ENCODE results near the gene MTARC1. TPM values are rescaled to one million over a fixed set of nuclear protein-coding genes. Genes with fewer than 3 reads are reported as not detected.

MTARC1 gene
- total and polyA plus RNA-seq, 9 of the 15 experiments (the other 6 are each of a cell fraction or from before 2014, with no cell fraction given), result 0.07 to 0.14 (median 0.11) TPM; not detected in 6

DNA sequence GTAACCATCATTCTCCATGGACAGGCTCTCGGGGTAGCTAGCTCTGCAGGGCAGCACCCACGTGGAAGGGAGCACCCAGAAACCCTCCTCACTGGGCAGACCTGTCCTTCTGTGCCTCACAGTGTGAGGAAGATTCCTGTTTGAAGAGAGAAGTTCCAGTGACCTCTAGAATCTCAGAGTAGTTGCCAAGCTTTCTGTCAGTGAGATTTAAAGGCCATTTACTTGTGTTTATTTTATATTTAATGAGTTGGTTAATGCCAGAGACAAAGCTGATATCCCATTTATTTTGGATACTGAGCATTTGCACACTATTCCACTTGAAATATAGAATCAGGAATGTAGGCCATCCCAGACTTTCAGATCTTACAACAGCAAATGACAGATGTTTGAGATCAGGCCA lies 28.7 kb downstream of the MTARC1 start:
- no peak overlapping the region for H3K4me2 ChIP-seq (ENCODE audit: insufficient read depth, low read length)
- TF ChIP-seq, protein P1, sequence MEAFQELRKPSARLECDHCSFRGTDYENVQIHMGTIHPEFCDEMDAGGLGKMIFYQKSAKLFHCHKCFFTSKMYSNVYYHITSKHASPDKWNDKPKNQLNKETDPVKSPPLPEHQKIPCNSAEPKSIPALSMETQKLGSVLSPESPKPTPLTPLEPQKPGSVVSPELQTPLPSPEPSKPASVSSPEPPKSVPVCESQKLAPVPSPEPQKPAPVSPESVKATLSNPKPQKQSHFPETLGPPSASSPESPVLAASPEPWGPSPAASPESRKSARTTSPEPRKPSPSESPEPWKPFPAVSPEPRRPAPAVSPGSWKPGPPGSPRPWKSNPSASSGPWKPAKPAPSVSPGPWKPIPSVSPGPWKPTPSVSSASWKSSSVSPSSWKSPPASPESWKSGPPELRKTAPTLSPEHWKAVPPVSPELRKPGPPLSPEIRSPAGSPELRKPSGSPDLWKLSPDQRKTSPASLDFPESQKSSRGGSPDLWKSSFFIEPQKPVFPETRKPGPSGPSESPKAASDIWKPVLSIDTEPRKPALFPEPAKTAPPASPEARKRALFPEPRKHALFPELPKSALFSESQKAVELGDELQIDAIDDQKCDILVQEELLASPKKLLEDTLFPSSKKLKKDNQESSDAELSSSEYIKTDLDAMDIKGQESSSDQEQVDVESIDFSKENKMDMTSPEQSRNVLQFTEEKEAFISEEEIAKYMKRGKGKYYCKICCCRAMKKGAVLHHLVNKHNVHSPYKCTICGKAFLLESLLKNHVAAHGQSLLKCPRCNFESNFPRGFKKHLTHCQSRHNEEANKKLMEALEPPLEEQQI (IDR thresholded peaks at IDR 0.05), result no peak
- TF ChIP-seq ZBTB1 (CRISPR knock-in tag; IDR thresholded peaks at IDR 0.05; ENCODE audit: borderline replicate concordance, low read depth), result no peak
- TF ChIP-seq, protein P2, sequence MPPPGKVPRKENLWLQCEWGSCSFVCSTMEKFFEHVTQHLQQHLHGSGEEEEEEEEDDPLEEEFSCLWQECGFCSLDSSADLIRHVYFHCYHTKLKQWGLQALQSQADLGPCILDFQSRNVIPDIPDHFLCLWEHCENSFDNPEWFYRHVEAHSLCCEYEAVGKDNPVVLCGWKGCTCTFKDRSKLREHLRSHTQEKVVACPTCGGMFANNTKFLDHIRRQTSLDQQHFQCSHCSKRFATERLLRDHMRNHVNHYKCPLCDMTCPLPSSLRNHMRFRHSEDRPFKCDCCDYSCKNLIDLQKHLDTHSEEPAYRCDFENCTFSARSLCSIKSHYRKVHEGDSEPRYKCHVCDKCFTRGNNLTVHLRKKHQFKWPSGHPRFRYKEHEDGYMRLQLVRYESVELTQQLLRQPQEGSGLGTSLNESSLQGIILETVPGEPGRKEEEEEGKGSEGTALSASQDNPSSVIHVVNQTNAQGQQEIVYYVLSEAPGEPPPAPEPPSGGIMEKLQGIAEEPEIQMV (tag; conservative IDR thresholded peaks at IDR 0.05; ENCODE audit: low read depth), result no peak
- no peak for TF ChIP-seq DDX20 (tag; IDR thresholded peaks at IDR 0.05; ENCODE audit: low read depth)
- no peak for TF ChIP-seq BCOR (IDR thresholded peaks at IDR 0.05)
- no peak for TF ChIP-seq ZNF589 (CRISPR knock-in tag; IDR thresholded peaks at IDR 0.05; ENCODE audit: low read depth)
- TF ChIP-seq ZNF316 (IDR thresholded peaks at IDR 0.05), result no peak
- WGBS (ENCODE audit: insufficient coverage, low coverage, missing lambda C conversion rate), result 0% methylated on average over 2 of the region's 2 CpGs
- DNase-seq (ENCODE audit: extremely low read depth in 1 of 4, low spot score in 3 of 4), result no peak
- no peak overlapping the region for H2AFZ ChIP-seq (ENCODE audit: low read depth, low read length)
- no peak overlapping the region for H3K9ac ChIP-seq (ENCODE audit: insufficient read depth in 1 of 2, low read depth in 2 of 2, low read length in 2 of 2)
- H3K27me3 ChIP-seq (ENCODE audit: control insufficient read depth in 2 of 2, insufficient read depth in 2 of 2, low read length in 2 of 2), result no peaks in the 10 kb centered on the region
- H3K4me1 ChIP-seq (replicated peaks in 1 of 2; ENCODE audit: control insufficient read depth in 2 of 2, insufficient read depth in 2 of 2, low read length in 2 of 2), result peaks cover under 1 to 2% of the 10 kb centered on the region in 2 experiments; a peak in 3 of 5 replicates
- no peaks in the 10 kb centered on the region for H3K9me1 ChIP-seq (ENCODE audit: control insufficient read depth, insufficient read depth, low read length)
- H3K79me2 ChIP-seq (ENCODE audit: control insufficient read depth, insufficient read depth, low read length), result no peaks in the 10 kb centered on the region
- no peak overlapping the region for H3K27ac ChIP-seq (ENCODE audit: extremely low read depth, low read depth, low read length)
- ChIA-PET POLR2A (interaction anchor here (0.6 to 0.7 kb wide), 2 partner anchors 10 to 61 kb away, joined by 3 read pairs; no protein-coding TSS in a partner anchor), CTCF (ENCODE audit: low intra/inter-chr PET ratio) (no interaction called here)
- in situ Hi-C loops (cut with MboI), result loop anchor here (10.0 kb wide), 3 partner anchors 389 to 1639 kb away; no protein-coding TSS in a partner anchor
- FAIRE-seq, result no peak
- H3K9me3 ChIP-seq (replicated peaks; ENCODE audit: control insufficient read depth, insufficient read depth, low read depth, low read length), result no peaks in the 10 kb centered on the region
- H3K4me3 ChIP-seq, result no peak overlapping the region
- no TSS peak for BruUV-seq (replicated peaks)
- H4K20me1 ChIP-seq (replicated peaks; ENCODE audit: control insufficient read depth, insufficient read depth, low read length), result no peaks in the 10 kb centered on the region
- no peaks in the 10 kb centered on the region for H3K36me3 ChIP-seq (ENCODE audit: control insufficient read depth, insufficient read depth, low read length)
- no peak for ATAC-seq
- intact Hi-C loops (cut with micrococcal nuclease), result loop anchor here (10.0 kb wide), 1 partner anchor 199 kb away; no protein-coding TSS in a partner anchor
